Peyer's patch (tissue), 4 donors: Measurements from ENCODE around the gene HPX. TPM values are rescaled to one million over a fixed set of nuclear protein-coding genes. Genes with fewer than 3 reads are reported as not detected.

Experiments
- DNase-seq, 3 donors: peaks; one replicate each; pipeline ENCODE4 v3.0.0-alpha.2; 2017 to 2019
- H3K27ac ChIP-seq, 4 donors: fragments of 200-600 bp; sonication (generic); one replicate each; pipeline ENCODE4 v1.5.1; 2016 to 2019
- H3K27me3 ChIP-seq, 2 donors: fragments of 200-600 bp; sonication (generic); one replicate each; pipeline ENCODE4 v1.5.1; 2019
- H3K36me3 ChIP-seq, 3 donors: fragments of 200-600 bp; sonication (generic); one replicate each; pipeline ENCODE4 v1.5.1; 2016 to 2019
- H3K4me1 ChIP-seq, 4 donors: fragments of 200-600 bp; sonication (generic); one replicate each; pipeline ENCODE4 v1.5.1; 2016 to 2019
- H3K4me3 ChIP-seq, 4 donors: fragments of 200-600 bp; sonication (generic); 1 replicate in 3 of 4; 2 replicates in 1 of 4; pipeline ENCODE4 v1.5.1; 2016 to 2019; ENCODE audit warnings: mild to moderate bottlenecking in 1 of 4
- H3K9me3 ChIP-seq, 4 donors: fragments of 200-600 bp; sonication (generic); one replicate each; pipeline ENCODE4 v1.5.1; 2016 to 2019; ENCODE audit warnings: mild to moderate bottlenecking in 1 of 4
- POLR2A ChIP-seq, 2 donors: fragments of 450-650 bp; IDR thresholded peaks; one replicate each; pipeline ENCODE4 v1.5.1; 2017; ENCODE audit warnings: antibody characterized with exemption in 2 of 2, mild to moderate bottlenecking in 2 of 2, moderate library complexity in 2 of 2
- total RNA-seq, 4 donors: library from RNA; depleted of rRNA; stranded (reverse); fragments of >200 nt; gene quantifications; one replicate each; pipeline ENCODE4 v1.1.0, GENCODE V29; 2016
- TF ChIP-seq, protein P1 (sequence below), 6 experiments: fragments of 450-650 bp in 4 of 6; fragments of 200-600 bp in 2 of 6; sonication (generic) in 1 of 6; IDR thresholded peaks; one replicate each; pipeline ENCODE4 v1.5.1; 2017 to 2019; ENCODE audit warnings: antibody characterized with exemption in 6 of 6, mild to moderate bottlenecking in 3 of 6, moderate library complexity in 1 of 6

The HPX gene
- total RNA-seq, 4 donors from 2014 or later: 2.2 to 10.1 (median 5.3) TPM; not detected in 1

DNA sequence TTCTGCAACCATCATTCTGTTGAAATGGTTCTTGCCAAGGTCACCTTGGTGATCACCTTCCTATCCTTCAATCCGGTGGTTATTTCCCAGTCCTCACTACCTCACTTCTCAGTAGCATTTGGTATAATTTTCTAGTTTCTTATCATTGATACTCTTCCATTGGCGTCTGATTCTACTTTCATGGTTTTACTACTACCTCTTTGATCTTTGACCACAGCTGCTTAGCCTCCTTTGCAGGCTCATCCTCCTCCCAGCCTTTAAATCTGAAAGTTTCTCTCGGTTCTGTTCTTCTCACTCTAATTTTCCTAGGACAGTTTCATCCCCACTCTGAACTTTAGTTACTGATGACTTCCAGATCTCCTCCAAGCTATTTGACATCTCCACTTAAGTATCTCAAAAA lies 45.5 kb upstream of the HPX start:
- DNase-seq: no peak
- no peak for TF ChIP-seq POLR2A (IDR thresholded peaks at IDR 0.05)
- TF ChIP-seq, protein P1, sequence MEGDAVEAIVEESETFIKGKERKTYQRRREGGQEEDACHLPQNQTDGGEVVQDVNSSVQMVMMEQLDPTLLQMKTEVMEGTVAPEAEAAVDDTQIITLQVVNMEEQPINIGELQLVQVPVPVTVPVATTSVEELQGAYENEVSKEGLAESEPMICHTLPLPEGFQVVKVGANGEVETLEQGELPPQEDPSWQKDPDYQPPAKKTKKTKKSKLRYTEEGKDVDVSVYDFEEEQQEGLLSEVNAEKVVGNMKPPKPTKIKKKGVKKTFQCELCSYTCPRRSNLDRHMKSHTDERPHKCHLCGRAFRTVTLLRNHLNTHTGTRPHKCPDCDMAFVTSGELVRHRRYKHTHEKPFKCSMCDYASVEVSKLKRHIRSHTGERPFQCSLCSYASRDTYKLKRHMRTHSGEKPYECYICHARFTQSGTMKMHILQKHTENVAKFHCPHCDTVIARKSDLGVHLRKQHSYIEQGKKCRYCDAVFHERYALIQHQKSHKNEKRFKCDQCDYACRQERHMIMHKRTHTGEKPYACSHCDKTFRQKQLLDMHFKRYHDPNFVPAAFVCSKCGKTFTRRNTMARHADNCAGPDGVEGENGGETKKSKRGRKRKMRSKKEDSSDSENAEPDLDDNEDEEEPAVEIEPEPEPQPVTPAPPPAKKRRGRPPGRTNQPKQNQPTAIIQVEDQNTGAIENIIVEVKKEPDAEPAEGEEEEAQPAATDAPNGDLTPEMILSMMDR (IDR thresholded peaks at IDR 0.05): no peak
- Histone ChIP-seq H3K27ac (peak overlapping the region in 1 of 4 donors; percentile 58), H3K9me3 (no peaks in the 10 kb centered on the region), H3K4me1 (peaks cover 10 to 55% (median 11%) of the 10 kb centered on the region in 4 donors), H3K36me3 (peaks cover 0 to 34% (median 0%) of the 10 kb centered on the region in 3 donors), H3K4me3 (no peak overlapping the region), H3K27me3 (no peaks in the 10 kb centered on the region)

DNA sequence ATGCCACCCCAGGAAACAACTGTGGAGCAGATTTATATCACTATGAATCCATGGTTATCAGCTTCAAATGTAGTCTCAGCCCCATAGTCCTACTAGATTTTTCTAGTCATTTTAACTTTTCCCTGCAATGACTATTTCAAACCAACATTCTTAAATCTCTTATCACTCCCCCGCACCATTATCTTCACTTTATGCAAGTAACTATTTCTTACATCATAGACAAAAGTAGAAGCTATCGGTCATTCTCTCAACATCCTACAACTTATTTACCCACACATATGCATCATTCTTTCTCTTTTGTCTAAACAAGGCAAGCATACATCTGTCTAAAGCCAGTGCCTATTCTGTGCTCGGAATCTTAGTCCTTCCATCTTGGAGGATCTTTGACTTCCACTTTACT lies 44.9 kb upstream of the HPX start:
- no peak for DNase-seq
- Histone ChIP-seq H3K4me3 (no peak overlapping the region), H3K27ac (peak overlapping the region in 1 of 4 donors; percentile 30), H3K4me1 (peaks cover 10 to 56% (median 11%) of the 10 kb centered on the region in 4 donors), H3K9me3 (no peaks in the 10 kb centered on the region), H3K36me3 (peaks cover 0 to 34% (median 0%) of the 10 kb centered on the region in 3 donors), H3K27me3 (no peaks in the 10 kb centered on the region)
- no peak for TF ChIP-seq POLR2A (IDR thresholded peaks at IDR 0.05)
- TF ChIP-seq, protein P1 (IDR thresholded peaks at IDR 0.05): no peak

DNA sequence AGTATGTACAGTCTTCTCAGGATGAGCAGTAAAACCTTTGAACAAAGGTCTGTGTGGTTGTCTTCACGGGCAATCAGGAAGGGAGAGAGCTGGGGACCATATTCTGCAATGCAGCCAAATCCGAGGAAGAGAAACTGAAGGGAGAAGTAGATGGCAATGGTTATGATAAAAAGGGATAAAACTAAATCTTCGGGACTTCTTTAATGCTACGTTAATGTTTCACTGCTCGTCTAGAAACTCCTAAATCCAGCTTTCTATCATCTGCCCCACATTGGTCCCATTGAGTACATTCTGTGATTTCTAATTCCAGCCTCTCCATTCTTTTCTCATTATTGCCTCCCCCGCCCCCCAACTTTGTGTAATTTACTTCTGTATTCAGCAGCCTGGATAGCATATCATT lies 42.2 kb upstream of the HPX start:
- peaks cover 0 to 50% (median 0%) of the 10 kb centered on the region in 3 donors for H3K36me3 ChIP-seq

DNA sequence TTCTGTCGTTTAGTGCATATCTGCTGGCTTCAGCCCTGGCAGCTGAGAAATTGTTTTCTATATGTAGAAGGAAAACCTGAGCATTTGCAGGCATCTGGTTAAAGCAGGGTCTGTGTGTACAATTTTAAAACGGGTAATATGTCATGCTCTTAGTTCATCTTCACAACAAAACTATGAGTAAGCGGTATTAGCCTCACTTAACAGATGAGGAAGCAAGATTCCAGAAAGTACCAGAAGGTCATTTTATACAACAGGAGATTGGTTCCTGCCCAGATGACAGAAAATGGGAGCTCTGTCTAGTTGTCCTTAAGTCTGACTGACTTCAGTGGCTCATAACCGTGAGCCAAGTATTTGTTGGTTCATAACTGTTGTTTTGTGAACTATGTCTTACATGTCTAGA lies 41.7 kb upstream of the HPX start:
- Histone ChIP-seq H3K36me3 (peaks cover 0 to 56% (median 0%) of the 10 kb centered on the region in 3 donors), H3K4me1 (peaks cover 10 to 57% (median 13%) of the 10 kb centered on the region in 4 donors), H3K27ac (peak overlapping the region in 3 of 4 donors; percentile 88 to 99 (median 93)), H3K9me3 (no peaks in the 10 kb centered on the region), H3K4me3 (peak overlapping the region; percentile 48 to 97 (median 69)), H3K27me3 (no peaks in the 10 kb centered on the region)
- TF ChIP-seq, protein P1 (IDR thresholded peaks at IDR 0.05): no peak
- TF ChIP-seq POLR2A (IDR thresholded peaks at IDR 0.05): no peak
- DNase-seq: no peak

More for the DNA sequence above, 42.2 kb upstream of the HPX start:
- Histone ChIP-seq H3K9me3 (no peaks in the 10 kb centered on the region), H3K4me1 (peaks cover 10 to 57% (median 13%) of the 10 kb centered on the region in 4 donors), H3K27ac (peak overlapping the region in 1 of 4 donors; percentile 99), H3K27me3 (no peaks in the 10 kb centered on the region), H3K4me3 (no peak overlapping the region)
- TF ChIP-seq POLR2A (IDR thresholded peaks at IDR 0.05): no peak
- TF ChIP-seq, protein P1 (IDR thresholded peaks at IDR 0.05): no peak
- no peak for DNase-seq

DNA sequence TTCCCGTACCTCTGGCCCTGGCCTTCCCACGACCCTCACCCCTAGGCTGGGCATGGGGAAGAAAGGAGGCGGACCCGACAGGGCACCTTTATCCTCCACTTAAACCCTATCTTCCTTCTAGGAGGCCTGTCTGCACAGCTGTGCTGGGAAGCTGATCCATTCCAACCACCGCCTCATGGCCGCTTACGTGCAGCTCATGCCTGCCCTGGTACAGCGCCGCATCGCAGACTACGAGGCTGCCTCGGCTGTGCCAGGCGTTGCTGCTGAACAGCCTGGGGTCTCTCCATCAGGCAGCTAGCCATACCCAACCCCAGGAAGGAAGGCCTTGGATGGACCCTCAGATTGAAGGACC lies 41.1 kb upstream of the HPX start:
- no peak for TF ChIP-seq POLR2A (IDR thresholded peaks at IDR 0.05)
- TF ChIP-seq, protein P1 (IDR thresholded peaks at IDR 0.05): no peak
- H3K27ac ChIP-seq: peak overlapping the region; percentile 76 to 99 (median 90)
- DNase-seq: no peak
- H3K27me3 ChIP-seq: no peaks in the 10 kb centered on the region
- peaks cover 0 to 61% (median 0%) of the 10 kb centered on the region in 3 donors for H3K36me3 ChIP-seq
- H3K4me1 ChIP-seq: peaks cover 10 to 56% (median 13%) of the 10 kb centered on the region in 4 donors
- peak overlapping the region; percentile 48 to 97 (median 69) for H3K4me3 ChIP-seq
- no peaks in the 10 kb centered on the region for H3K9me3 ChIP-seq
